GM18858 (cell line): ENCODE results near the gene DOCK10.

ENCODE experiments used
- ATAC-seq: cut with Tn5 transposase; IDR thresholded peaks from one replicate; pipeline ENCODE4 v1.9.1; 2021; ENCODE audit not compliant: unreplicated experiment

Gene DOCK10

GRCh38 chr2:224729435-224729834 lies 312.8 kb downstream of the DOCK10 start:
- no peak for ATAC-seq

DNA sequence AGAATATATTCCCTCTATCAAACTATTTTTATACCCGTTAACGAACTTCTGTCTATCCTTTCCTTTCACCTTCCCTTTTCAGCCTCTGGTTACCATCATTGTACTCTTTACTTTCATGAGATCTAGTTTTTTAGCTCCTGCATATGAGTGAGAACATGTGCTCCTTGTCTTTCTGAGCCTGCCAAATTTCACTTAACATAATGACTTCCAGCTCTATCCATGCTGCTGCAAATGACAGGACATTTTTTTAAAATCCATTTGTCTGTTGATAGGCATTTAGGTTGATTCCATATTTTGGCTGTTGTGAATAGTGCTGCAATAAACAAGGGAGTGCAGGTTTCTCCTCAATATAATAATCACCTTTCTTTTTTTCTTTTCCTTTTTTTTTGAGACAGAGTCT lies 317.9 kb downstream of the DOCK10 start:
- ATAC-seq: no peak

DNA sequence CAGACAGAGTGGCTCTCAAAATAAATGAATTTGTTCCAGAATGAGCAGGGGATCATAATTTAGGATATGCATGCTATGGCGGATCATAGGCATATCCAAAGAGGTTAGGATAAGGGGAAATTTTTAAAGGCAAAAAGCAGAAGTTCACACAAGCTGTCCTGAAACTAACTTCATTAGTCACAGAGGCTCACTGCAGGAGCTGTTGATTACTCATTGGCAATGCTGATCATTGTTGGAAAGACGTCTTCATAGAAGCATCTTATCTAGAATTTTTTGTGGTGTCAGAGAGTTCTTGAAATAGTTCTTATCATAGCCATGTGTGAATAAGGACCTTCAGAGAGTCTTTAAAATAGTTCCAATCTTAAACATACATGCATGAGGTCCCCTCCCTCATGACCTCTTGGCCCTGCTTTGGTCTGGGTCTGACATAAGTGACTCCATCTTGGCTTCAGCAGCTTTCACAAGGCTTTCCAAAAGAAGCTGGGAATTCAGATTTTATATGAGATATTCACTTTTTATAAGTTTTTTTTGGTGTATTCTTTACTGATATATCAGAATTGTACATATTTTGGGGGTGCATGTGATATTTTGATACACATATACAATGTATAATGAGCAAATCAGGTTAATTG lies 318.6 kb downstream of the DOCK10 start:
- ATAC-seq: no peak

- no peak for ATAC-seq
Measured at GRCh38 chr2:224722770-224723169, 319.5 kb downstream of the DOCK10 start.

DNA sequence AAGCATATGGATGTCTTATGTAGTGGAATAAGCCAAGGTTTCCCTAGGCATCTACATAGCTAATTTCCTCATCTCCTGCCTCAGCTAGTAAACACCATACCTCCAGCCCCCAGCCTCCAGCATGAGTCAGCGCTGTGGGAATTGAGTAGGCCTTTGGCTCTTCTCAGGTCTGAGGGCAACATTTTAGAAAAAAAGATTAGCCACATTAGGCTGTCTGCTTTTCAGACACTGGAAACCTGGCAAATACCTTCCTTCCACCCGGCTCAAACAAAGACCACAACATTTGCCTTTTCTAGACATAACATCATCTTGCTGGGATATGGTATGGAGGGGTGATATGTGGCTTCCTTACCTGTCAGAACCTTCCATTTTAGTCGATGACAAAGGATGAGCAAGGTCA lies 320.0 kb downstream of the DOCK10 start:
- no peak for ATAC-seq

- no peak for ATAC-seq
Measured at GRCh38 chr2:224716921-224717320, 325.3 kb downstream of the DOCK10 start.

GRCh38 chr2:224716201-224716600 lies 326.1 kb downstream of the DOCK10 start, which contains the start of gene CCDC195:
CCDC195 (minus strand) TSS chr2:224716365; CDS start chr2:224716365, 0 bp downstream.
- ATAC-seq: no peak
